GM08714 (cell line): Measurements from ENCODE around the gene IL12A.

Experiments used
- H3K4me3 ChIP-seq: fragments of 200-500 bp; sonication (Bioruptor generic); 2 replicates; pipeline ENCODE4 v1.5.1; 2014; ENCODE audit warnings: mild to moderate bottlenecking, low read length, inconsistent platforms
- ZNF274 ChIP-seq: IDR thresholded peaks from 2 replicates; pipeline ENCODE4 v1.6.1; 2012; ENCODE audit warnings: mild to moderate bottlenecking, low read depth, low read length

Gene IL12A

DNA sequence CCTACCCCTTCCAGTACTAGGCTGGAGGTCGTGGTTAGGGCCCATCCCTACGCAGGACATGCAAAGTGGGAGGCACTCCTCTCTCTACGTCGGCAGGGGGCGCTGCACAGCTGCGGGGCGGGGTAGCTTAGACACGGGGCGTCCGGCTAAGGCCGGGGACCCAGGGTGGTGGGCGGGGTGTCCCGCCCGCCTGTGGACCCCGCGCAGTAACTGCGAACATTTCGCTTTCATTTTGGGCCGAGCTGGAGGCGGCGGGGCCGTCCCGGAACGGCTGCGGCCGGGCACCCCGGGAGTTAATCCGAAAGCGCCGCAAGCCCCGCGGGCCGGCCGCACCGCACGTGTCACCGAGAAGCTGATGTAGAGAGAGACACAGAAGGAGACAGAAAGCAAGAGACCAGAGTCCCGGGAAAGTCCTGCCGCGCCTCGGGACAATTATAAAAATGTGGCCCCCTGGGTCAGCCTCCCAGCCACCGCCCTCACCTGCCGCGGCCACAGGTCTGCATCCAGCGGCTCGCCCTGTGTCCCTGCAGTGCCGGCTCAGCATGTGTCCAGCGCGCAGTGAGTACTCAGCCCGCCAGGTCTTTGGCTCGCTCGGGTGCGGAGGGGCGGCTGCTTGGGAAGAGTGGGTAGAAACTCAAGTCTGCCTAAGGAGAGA is at the start of gene IL12A:
Gene IL12A (plus strand): TSS at position 219 of the 655 bp plus-strand sequence.
- peak within 1 kb of the TSS; percentile 59; the same call in 1 of the 2 replicates for H3K4me3 ChIP-seq
- no peak for TF ChIP-seq ZNF274

DNA sequence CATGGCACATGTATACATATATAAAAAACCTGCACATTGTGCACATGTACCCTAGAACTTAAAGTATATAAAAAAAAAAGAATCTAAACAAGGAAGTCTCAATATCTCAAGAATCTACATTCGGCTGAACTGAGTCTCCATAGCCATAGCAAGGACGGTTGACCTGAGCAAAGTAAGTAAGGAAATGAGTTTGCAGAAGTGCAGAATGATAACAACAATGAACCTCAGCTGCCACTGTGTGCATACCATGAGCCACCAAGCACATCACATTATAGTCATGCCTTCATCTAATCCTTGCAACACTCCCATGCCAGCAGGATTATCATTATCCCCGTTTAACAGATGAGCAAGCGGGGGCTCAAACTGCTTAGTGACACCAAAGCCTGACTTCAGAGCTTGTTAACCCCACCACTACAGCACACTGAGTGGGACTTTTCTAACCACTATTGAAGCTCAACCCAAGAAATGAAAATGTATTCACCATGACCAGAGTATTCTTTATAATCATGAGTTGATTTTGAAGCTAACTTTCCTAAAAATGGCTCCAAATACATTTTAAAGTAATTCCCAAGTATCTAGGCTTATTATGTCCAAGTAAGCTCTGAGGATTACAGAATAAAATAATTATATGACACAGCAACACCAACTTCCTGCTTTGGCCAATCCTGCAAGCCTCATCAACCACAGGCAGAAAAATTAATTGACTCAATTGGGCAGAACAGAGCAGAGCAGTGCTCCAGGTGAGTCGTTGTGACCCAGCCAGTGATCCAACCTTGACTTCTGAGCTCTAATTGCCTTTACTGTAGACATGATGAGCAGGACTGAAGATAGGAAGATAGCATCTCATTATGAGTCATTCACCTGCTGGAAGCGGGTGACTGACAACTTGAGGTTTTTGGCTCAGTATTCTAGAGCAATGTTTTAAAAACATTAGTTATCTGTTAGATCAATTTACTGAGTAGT is 47.3 kb upstream of the IL12A start:
- H3K4me3 ChIP-seq = no peak overlapping the region
- TF ChIP-seq ZNF274 = no peak

DNA sequence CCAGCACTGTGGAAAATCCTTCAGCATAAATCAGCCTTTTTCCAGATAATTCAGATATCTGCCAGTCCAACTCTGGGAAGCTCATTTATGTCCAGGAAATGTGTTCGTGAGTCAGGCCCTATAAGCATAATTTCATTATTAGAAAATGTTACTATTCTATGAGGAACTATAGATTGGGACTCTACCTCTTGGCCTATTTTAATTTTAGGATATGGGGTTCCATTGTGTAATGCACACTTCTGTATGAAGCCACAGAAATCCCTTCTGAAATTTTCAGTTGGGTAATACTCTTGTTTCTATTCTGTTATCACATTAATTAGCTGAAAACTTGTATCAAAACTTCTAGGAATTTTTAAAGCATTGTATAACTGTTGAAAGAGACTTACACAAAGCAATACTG is 43.9 kb upstream of the IL12A start:
- TF ChIP-seq ZNF274 = no peak
- no peak overlapping the region for H3K4me3 ChIP-seq

DNA sequence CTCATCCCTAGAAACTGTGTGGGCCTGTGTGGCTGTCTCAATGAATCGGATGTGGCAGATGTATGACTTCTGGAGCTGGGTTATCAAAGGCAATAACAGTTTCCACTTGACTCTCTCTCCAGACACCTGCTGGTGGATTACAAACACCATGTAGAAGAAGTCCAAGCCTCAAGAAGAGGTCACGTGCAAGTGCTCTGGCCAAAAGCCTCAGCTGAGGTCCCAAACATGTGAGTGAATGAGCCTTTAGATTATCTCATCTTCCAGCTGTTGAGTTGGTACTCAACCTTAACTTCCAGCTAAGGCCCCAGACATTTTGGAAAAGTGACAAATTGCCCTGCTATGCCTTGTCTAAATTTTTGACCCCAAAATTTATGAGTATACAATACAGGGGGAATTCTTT is 42.7 kb upstream of the IL12A start:
- H3K4me3 ChIP-seq = no peak overlapping the region
- no peak for TF ChIP-seq ZNF274

DNA sequence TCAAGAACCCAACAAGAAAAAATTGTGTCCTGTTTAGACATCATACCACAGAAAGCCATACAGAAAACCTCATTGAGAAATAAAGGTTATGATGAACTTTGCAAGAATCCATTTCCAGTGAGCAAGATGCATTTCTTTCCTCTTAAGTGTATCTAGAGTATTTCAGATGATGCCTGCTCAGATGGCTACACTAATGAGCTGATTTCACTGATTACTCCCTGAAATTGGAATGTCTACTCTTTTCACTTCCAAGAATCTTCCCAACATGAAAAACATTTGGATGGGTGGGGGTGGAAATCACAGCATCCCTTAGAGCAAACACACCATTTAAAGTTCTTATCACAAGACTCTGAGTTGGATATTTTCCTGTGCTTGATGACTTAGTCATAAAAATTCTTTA is 41.4 kb upstream of the IL12A start:
- no peak overlapping the region for H3K4me3 ChIP-seq
- TF ChIP-seq ZNF274 = no peak

DNA sequence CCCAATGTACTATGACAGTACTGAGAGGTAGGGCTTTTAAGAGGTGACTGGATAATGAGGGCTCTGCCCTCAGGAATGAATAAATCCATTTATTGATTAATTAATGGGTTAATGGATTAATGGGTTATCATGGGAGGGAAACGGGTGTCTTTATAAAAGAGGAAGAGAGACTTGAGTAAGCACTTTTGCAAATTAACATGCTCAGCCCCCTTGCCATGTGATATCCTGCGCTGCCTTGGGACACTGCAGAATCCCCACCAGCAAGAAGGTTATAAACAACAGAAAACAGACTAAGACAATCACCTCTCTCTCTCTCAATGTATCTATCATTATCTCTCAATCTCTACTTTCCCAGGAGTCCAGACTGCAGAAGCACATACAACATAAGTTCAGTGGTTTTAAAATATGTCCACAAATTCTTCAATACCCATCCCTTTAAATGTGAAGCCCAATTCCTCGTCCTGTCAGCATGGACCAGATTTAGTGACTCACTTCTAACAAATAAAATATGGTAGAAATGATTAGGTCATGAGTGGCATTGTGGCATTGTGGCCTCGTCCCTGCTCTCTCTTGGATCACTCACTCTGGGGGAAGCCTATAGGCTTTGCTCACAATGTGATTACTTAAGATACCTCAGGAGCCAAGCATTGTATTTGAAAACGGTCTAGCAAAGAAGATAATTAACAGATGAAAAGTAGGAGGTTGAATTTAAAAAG is 40.0 kb upstream of the IL12A start:
- TF ChIP-seq ZNF274 = no peak
- H3K4me3 ChIP-seq = no peak overlapping the region

DNA sequence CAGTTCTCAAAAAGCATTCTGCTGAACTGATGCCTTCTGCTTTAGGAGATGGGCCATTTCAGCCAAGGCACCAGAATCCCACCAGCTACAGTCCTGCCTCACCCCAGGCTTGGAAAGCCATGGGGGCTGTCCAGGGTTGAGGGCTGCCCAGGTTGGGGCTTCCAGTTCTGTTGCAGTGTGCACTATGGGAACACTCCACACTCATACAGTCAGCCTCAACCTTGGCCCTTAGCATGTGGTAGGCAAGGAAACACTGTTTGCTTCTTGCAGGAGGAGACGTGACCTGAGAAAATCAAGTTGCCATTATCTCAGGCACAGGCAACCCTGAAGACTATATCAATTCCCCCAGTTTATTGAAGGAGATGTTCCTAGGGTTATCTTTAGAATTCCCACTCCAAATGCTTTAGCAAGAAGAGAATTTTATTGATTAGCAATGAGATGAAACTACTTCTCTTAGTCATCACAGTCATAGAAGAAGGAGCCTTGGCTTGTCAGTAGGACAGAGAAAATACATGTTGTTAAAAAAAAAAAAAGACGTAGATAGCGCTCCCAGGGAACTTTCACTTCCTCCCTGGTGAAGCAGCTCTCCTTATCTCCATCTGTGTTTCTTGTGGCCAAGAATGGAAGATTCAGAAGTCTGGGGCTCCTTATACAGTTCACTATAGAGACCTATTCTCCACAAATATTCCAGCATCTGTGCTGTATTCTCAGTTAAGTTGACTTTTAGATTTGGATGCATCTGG is 38.3 kb upstream of the IL12A start:
- no peak for TF ChIP-seq ZNF274
- H3K4me3 ChIP-seq = no peak overlapping the region

DNA sequence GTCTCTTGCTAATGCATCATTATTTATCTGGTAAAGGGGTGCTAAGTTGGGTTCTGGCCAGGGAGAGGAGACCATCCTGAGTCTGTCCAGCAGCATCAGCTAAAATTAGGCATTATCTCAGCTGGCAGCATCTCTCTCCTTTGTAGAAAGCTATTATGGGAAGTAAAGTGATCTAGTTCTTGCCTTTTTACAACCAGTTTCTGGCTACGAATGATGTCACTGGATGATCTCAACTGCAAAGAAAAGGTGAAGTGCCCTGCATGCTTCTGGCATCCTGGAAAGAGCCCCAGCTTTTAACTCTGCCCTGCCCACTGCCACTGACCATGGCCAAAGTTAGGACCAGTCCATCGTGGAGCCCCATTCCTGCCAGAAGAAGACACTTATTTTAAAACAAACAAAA is 37.1 kb upstream of the IL12A start:
- TF ChIP-seq ZNF274 = no peak
- no peak overlapping the region for H3K4me3 ChIP-seq

DNA sequence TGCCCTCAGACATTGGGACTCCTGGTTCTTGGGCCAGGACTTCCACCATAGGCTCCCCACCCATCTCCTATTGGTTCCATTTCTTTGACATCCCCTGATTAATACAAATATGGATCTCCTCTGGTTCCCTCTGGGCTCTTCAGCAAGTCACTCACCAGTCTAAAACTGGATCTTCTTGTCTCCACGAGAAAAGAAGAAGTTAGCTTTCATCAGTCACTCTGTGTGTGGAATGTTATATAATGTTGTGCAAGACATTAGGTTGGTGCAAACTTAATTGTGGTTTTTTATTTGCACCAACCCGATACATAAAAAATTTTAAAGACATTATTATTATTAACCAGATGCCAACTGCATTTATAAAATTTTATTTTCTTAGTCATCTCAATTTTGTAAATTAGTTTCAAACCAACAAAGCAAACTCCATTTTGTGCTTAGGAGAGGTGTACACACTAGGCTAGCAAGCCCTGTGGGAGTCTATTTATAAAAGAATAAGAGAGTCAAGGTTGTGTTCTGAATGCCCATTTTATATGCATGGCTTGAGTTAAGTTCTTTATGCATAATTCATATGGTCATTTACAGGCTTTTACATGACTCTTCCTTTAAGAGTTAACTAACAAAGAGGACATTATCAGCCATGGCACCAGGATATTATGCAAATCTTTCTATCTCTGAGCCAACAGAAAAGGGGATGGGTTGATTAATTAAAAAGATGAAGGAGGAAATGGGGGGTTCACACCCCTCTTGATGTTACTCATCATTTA is 35.1 kb upstream of the IL12A start:
- no peak for TF ChIP-seq ZNF274
- no peak overlapping the region for H3K4me3 ChIP-seq

DNA sequence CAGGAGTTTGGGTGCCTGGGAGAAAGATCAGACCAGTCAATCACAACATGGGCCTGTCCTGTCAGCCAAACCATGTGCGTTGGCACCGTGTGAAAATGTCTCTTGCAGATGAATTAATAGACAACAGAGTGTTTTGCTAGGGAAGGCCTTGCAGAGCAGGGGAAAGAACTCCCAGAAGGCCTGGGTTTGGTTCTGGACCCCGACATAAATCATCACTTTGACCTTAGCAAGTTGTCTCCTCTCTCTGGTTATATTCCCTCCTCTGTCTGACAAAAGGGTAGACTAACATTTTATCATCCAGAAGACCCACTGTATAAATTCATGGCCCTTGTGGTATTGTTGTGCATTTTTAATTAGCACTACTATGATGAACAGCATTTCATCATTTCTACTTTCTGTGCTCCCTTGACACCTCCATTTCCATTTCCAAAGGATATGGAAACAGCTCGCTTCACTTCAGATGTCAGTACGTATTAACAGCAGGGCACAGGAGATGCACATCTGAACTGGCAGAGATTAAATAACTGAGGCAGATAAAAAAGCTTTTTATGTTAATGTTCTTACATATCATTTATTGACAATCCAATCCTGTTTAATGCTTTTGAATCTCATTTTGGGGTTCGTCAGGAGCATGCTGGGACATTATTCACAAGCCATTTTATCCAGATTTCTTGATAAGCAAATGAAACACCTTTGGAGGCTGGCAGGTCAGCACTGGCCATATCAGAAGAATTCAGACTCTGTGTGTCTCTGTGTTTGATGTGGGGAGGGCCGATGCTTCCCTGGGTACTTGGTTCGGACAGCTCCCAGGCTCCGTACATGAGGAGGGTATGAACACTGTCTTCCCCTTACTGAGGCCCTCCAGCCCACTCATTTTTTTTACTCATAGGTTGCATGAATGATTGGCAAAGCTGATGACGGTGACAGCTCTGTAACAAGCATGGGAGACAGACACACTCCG is 28.2 kb upstream of the IL12A start:
- no peak for TF ChIP-seq ZNF274
- no peak overlapping the region for H3K4me3 ChIP-seq

DNA sequence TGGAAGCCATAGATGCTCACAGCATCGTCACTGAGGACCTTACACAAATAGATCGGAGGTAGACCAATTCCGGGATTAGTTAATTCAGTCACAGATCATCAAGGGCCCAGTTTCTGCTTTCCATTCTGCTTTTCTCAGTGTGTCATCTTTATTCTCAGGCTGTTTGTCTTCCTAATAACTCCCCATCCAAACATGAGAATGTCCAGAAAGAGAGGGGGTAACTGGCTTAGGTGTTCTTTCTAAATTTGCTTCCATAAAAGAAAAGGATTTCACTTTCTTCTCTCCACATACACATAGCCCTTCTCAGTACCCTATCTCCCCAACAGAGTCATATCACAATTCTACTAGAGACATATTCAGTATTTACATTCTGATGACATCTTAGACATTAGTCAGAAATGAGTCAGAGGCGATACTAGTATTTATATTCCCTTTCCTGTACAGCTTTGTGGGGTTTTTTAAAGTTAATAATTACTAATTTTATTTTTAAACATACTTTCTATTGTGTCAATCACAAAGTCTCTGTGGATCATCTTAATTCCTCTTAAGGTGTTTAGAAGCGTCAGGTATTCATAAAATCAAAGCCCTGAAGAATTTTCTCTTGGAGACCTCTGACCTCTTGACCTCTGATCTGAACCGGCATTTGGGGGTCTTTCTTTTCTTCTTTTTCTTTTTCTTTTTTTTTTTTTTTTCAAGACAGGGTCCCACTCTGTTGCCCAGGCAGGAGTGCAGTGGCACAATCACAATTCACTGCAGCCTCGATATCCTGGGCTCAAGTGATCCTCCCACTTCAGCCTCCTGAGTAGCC is 24.3 kb upstream of the IL12A start:
- no peak for TF ChIP-seq ZNF274
- H3K4me3 ChIP-seq = peak overlapping the region; percentile 48
